CD4-positive, alpha-beta T cell treated with Interleukin-21 for 1 hour (primary cell): Measurements from ENCODE around the gene CCL18.
"Not testable (repeated sequence)": the region's sequence is repeated elsewhere in the genome, so short reads cannot be mapped to it uniquely, and the experiment has no call there.

Source experiments
- DNase-seq: peaks from one replicate; pipeline ENCODE4 v3.0.0-alpha.2; 2020

The CCL18 gene

GRCh38 chr17:36063786-36064541 lies at the start of gene CCL18:
CCL18 (plus strand) TSS chr17:36064272; CDS start chr17:36064343, 71 bp downstream.
- DNase-seq, result no peak

DNA sequence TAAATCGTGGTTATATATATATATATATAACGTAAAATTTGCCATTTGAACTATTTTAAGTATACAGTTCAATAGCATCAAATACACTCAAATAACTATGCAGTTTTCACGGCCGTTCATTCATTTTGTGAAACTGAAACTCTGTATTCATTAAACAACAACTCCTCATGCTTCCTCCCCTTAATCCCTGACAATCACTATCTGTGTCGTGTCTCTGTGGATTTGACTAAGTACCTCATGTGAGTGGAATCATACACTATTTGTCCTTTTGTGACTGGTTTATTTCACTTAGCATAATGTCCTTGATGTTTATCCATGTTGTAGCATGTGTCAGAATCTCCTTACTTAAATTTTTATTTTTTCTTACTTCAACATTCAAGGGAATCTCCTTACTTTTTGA lies 49.1 kb upstream of the CCL18 start:
- no peak for DNase-seq

DNA sequence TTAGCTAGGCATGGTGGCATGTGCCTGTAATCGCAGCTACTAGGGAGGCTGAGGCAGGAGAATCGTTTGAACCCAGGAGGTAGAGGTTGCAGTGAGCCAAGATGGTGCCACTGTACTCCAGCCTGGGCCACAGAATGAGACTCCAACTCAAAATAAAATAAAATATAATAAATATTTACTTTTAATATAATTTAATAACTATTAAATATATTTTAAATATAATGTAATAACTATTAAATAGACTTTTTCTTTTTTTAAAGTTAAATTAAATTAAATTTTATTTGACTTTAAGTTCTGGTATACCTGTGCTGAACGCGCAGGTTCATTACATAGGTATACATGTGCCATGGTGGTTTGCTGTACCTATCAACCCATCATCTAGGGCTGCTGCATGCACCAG lies 48.2 kb upstream of the CCL18 start:
- DNase-seq, result not testable (repeated sequence)

DNA sequence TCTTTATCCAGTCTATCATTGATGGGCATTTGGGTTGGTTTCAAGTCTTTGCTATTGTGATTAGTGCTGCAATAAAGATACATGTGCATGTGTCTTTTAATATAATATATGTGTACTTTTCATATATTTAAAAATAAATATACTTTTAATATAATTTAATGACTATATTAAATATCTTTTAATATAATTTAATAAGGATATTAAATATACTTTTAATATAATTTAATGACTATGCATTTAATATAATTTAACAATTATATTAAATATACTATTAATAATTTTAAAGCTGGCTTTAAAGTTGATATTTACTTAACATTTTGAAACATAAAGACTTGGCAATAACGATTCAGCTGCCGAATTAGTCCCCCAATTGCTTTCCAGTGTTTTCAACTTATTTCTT lies 47.5 kb upstream of the CCL18 start:
- no peak for DNase-seq

- no peak for DNase-seq
These were observed 46.3 kb upstream of the CCL18 start, which contains the start of gene CCL23 for GRCh38 chr17:36017799-36018198. CCL23 (minus strand) TSS chr17:36017972; CDS start chr17:36017897, 75 bp downstream.

DNA sequence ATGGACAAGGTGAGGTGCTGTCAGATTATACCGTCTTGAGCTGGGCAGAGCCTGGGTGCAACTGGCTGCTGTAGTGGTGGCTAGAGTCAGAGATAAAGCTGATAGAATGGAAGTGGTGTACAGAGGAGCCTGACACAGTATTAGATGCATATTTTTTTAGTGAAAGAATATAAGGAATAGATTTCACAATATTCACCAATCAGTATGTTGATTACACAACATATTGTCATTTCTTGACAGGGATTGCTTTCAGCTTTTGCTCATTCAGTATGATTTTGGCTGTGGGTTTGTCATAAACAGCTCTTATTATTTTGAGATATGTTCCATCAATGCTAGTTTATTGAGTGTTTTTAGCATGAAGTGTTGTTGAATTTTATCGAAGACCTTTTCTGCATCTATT lies 44.6 kb upstream of the CCL18 start:
- no peak for DNase-seq

- no peak for DNase-seq
These were observed 39.8 kb upstream of the CCL18 start for GRCh38 chr17:36024106-36024869.

DNA sequence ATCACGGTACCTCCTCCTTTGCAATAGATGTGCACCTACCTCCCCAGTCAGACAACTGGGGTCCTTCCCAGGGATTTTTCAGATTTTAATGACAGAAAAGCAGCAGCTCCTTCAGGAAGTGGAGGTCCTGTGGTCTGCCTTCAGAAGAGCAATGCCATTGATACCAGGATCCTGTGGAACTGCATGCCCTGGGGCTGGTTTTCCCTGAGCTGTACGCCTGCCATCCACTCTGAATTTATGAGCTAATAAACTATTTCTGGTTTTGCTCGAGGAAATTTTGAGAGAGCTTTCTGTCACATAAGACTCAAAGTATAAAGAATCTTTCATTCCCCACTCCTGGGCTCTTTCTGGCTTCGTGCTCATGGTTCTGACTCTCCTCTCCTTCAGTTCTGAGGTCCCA lies 36.3 kb upstream of the CCL18 start:
- no peak for DNase-seq

GRCh38 chr17:36030956-36031355 lies 33.1 kb upstream of the CCL18 start:
- DNase-seq, result no peak

DNA sequence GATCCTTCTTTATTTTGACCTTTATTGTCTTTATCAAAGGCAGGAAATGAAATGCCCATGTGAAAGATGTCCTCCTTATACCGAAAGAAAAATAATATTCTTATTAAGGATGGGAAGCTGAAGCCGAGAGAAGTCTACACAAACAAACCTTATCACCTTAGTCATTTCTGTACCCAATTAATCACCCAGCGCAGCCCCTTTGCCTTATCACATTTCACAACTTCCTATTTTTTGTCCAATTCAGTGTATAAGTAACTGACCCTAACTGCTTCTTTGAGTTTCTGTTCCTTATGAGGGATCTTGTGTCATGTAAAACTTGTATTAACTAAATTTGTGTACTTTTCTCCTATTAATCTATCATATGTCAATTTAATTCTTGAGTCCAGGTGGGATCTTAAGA lies 29.9 kb upstream of the CCL18 start:
- DNase-seq, result no peak

DNA sequence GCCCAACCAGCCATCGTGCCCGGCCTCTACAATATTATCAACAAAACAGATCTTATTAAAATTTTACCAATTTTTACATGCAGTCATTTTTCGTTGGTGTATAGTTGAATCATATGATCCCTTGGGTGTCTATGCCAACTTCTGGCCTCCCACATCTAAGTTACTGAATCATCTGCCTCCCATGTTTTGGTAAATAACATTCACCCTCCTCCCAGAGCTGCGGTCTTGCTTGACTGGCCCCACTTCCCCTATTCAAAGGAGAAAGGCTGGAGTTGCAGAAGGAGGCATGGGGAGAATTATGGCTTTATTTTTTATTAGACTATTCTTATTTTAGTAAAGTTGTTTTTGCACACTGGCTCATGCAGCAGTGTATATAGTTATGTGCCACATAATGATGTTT lies 27.8 kb upstream of the CCL18 start:
- DNase-seq, result no peak

GRCh38 chr17:36048066-36048465 lies 16.0 kb upstream of the CCL18 start:
- no peak for DNase-seq

DNA sequence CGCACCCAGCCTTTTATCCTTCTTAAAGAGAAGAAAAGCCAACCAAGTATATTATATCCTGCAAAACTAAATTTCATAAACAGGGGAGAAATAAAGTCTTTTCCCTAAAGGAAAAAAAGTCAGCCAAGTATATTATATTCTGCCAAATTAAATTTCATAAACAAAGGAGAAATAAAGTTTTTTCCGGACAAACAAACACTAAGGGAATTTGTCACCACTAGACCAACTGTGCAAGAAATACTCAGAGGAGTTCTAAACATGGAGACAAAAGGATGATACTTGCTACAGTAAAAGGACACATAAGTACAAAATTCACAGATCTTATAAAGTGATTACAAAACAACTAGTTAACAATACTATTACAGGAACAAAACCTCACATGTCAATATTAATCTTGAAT lies 14.4 kb upstream of the CCL18 start:
- DNase-seq, result no peak

DNA sequence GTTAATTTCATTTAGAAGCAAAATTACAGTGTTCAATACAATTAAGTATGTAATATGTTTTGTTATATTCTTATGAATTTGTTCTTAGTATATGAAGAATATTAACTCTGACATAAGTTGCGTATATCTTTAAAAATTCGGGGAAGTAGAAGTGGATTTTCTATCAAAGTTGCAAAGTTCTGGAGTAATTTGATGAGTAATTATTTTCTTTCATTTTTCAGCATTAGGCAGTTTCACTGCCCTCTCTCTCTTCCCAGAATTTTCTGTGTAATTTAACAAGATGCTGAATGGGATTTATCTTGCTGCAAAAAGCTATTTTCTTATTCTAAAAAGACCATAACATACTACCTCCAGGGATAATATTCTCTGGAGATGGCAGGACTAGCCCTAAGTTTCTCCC lies 8.9 kb upstream of the CCL18 start:
- no peak for DNase-seq

DNA sequence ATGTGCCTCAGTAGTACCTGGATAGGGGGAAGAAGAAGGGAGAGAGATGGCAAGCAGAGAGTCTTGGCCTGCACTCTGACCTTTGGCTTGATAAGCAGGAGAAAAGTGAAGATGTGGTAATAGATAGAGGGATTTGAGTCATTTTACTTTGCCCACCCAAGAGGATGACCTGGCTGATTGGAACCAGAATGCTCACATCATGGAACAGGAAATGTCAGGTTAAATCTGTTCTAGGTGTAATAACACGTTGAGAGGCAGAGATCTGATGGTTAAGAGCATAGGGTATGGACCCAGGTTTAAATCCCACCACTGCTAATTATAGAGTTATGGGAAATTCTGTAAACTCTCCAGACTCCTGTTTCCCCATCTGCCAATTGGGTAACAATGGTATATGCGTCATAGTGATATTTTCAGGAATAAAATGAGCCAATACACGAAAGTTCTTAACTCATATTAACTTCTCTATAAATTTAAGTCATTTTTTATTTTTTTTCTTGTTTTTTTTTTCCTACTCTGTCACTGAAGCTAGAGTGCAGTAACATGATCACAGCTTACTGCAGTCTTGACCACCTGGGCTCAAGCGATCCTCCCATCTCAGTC lies 8.1 kb upstream of the CCL18 start:
- DNase-seq, result no peak

DNA sequence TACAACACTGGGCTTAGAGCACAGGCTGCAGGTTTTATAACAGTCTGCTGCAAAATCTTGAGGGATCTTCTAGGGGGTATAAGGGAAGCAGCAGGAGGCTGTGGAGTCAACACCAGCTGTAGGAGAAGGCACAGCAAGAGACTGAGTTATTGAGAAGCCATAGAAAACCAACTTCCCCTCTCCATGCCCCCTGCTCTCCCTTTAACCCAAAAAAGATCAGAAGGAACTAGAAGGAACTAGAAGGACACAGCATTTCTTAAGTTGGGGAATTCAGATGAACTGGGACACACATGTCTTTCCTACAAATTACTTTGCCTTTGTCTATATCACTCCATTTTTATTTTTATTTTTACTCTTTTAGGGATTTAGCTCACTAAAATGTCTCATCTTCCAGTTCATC lies 6.2 kb upstream of the CCL18 start:
- DNase-seq, result no peak

GRCh38 chr17:36059406-36059805 lies 4.7 kb upstream of the CCL18 start:
- no peak for DNase-seq

GRCh38 chr17:36060816-36061215 lies 3.3 kb upstream of the CCL18 start:
- no peak for DNase-seq

DNA sequence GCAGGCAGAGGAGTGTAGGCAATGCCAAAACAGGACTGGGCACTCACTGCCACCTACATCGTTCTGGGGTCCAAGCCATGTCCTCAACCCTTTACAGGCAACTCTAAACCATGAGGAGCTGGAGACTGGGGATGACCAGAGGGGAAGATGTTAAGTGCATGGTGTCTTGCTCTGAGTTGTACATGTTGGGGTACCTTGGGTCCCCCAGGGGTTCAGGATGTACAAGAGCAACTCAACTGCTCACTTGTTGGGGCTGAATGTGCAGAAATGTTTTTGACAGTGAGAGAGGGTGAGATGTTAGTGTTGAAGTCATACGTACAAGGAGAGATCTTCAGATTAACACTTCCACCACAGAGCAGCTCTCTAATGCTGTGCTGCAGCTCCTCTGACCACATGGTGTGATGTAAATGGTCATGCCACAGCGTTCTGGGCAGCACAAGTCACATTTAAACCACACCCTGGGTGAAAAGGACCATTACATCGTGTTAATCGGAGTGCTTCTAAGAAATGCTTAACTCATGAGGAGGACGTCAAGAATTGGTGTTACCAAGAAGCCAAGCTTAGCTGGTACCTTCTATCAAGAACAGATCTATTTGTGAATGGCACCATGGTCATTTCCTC lies 2.4 kb downstream of the CCL18 start:
- peak; percentile 66 for DNase-seq

DNA sequence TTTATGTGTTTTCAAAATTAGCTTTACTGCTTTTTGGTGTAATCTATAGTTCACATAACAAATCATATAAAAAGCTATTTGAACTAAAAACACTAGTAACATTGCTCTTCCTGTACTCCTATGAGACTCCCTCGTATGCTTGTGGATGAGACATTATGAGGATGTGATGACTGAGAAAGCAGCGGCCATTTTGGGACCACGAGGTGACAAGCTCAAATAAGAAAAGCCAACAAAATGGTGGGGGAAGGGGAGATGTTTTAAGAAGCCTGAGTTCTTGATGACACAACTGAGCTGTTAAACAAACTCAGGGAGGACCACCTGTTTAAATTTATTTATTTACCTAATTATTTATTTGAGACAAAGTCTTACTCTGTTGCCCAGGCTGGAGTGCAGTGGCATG lies 4.5 kb downstream of the CCL18 start:
- DNase-seq, result no peak

- no peak for DNase-seq
These were observed 5.1 kb downstream of the CCL18 start for GRCh38 chr17:36069136-36069535.

- DNase-seq, result no peak
These were observed 6.4 kb downstream of the CCL18 start for GRCh38 chr17:36070427-36070826.

- no peak for DNase-seq
These were observed 7.7 kb downstream of the CCL18 start for GRCh38 chr17:36071751-36072150.
